Stimulated activated CD8-positive, alpha-beta memory T cell treated with anti-CD3 and anti-CD28 coated beads, Interleukin-4, amount 100 ng/mL, for 1 hour (primary cell): Measurements from ENCODE around the gene FLNA.
"Not testable (repeated sequence)": the region's sequence is repeated elsewhere in the genome, so short reads cannot be mapped to it uniquely, and the experiment has no call there.

Experiments used
- DNase-seq, 2 donors: peaks; one replicate each; pipeline ENCODE4 v3.0.0-alpha.2; 2020; ENCODE audit warnings: low read depth in 2 of 2, low spot score in 1 of 2

FLNA gene

DNA sequence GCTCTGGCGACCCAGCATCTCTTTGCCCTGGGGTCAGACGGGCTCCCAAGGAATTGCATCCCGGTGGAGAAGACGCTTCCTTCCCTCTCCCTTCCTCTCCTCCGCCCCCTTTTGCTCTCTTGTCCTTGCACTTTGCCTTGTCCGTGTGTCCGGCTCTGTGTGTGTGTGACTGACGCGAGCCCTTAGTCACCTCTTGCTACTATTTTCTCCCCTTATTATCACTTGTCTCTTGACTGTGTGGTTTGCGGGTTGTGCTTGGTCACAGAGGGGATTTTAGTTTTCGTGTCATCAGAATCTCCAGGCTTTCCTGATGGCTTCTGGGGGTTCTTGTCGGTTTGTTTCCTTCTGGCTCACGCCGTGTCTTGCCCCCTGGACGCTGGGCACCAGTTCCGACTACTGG lies 31.4 kb downstream of the FLNA start:
- not testable (repeated sequence) for DNase-seq

DNA sequence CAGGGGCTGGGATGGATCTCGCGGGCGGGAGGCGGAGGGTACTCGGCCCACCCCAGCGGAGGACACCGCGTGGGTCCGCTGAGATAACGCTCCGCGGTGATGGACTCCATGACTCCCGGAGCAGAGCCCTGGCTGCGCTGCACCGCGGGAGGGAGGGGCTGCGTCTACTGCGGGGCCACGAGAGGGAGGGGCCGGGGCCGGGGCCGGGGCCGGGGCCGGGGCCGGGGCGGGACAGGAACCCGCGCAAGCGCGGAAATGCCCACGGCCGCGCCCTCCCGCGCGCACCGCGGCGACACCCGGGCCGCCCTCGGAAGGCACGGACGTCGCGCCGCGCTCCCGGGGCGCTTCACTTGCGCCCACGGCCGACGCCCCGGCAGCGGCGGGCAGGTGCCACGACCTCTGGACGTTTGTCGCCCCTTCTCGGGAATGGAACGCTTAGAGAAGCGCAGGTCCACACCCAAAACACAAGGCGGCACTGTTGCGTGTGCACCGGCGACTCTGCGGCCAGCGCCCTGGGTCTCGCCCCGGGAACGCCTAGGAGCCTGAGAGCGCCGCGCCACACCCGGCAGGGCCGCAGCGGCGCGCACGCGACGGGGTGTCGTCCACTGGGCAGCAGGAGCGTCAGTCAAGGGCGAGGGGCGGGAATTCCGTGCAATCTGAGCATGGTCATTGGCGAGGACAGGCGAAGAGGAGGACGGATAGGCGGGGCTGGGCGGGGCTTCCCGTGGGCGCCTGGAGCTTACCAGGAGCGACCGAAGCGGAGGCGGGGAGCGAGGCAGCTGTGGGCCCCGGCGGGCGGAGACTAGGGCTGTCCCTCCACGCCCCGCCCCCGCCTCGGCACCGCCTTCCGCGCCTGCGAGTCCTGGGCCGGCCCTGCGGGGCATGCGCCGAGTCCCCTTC lies 32.8 kb downstream of the FLNA start:
- DNase-seq = not testable (repeated sequence)

DNA sequence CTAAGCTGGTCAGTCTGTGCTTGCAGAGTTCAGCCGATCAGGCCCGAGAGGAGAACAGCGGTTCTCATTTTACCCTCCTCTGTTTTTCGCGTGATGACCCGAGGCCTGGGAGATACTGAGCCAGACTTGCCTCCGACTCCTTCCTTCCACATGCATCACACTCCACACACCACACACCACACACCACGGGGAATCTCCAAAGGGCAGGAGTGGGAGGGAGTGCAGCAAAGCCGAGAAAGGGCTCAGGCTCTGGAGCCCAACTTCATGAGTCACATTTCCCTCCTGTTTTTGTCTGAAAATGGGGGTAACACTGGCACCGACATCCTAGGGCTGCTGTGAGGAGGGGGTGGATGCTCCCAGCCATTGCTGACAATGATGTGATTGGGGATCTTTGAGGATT lies 39.9 kb downstream of the FLNA start:
- DNase-seq = no peak

GRCh38 chrX:154333837-154334271 lies 40.6 kb downstream of the FLNA start:
- DNase-seq = no peak

DNA sequence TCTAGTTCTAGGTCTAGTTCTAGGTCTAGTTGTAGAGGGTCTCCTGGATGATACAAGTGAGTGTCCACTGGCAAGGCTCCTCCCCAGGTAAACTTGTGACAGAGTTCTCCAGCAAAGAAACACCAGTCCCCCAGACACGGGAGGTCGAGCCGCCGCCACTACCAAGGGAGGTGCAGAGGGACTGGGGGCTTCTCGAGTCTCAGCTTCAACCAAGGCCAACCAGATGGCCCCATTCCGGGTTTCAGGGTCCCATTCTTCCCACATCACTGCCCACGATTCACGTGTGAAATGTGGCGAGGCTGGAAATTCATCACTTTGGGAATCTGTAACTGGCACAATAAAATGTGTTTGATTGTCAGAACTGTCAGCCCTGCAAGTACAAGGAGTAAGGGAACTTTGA lies 41.3 kb downstream of the FLNA start:
- no peak for DNase-seq

DNA sequence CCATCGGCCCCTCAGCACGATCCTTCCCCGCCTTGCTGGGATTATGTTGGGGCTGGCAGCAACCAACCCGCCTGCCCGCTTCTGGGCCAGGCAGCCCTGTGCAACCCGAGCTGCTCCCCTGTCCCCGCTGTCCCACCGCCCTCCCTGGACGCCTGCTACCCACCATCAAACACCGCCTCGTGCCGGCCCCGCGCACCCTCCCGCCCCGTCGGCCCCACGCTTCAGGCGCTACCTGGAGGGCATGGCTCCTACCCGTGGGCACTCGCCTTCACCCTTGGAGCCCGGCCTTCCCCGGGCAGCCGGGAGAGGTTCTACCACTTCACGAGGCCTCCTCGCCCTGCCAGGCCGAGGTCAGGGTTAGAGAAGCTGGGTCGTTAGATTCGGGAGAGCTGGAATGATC lies 41.9 kb downstream of the FLNA start:
- DNase-seq = no peak

- DNase-seq = no peak
These were observed 45.1 kb downstream of the FLNA start for GRCh38 chrX:154329294-154329693.

- DNase-seq = no peak
These were observed 45.8 kb downstream of the FLNA start for GRCh38 chrX:154328646-154329045.

DNA sequence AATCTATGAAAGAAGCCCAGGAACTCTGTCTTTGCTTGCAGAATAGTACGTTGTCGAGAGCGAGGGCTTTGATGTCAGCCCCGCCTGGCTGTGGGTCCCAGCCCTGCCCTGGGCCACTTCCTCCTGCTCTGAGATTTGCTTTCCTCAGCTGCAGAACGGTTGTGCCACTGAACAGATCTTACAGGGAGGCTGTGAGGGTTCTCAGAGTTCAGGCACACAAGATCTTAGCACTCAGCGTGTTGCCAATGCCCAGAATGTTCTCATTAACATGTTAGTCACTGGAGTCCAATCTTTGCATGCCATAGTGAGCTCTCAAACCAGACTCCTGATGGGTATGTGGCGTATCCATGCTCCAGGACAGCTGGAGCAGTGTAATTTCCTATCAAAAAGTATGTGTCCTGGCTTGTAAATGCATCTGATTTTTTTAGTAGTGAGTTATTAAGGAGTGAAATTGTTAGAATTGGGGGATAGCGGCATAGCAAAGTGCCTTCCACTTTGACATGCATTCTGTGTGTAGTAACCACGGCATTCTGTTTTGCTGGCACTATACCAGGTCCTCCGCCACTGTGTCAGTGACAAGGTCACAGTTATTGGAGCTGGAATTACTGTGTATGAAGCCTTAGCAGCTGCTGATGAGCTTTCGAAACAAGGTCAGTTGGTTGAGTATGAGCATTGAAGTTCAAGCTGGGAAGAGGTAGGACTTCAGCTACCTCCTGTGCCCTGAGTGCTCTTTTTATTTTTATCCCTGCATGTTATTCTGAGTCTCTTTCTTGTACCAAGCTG lies 47.2 kb downstream of the FLNA start:
- no peak for DNase-seq

- no peak for DNase-seq
These were observed 48.9 kb downstream of the FLNA start for GRCh38 chrX:154325541-154325940.

GRCh38 chrX:154323537-154323936 lies 50.9 kb downstream of the FLNA start:
- no peak for DNase-seq

DNA sequence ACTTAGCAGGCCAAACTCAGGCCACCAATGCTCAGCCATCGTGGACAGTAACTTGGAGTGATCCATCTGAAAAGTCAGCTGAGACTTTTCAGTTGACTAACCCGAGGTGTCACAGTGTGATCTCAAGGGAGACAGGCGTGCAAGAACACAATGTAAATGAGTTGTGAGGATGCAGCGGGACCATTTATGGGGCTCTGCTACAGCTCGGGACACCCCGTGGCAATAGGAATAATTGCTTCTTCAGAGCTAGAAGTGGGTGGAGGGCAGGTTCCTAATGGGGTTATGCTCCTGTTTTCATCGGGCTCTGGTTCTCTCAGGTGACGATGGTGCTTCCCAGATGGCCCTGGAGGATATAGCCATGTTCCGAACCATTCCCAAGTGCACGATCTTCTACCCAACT lies 51.5 kb downstream of the FLNA start:
- DNase-seq = no peak

DNA sequence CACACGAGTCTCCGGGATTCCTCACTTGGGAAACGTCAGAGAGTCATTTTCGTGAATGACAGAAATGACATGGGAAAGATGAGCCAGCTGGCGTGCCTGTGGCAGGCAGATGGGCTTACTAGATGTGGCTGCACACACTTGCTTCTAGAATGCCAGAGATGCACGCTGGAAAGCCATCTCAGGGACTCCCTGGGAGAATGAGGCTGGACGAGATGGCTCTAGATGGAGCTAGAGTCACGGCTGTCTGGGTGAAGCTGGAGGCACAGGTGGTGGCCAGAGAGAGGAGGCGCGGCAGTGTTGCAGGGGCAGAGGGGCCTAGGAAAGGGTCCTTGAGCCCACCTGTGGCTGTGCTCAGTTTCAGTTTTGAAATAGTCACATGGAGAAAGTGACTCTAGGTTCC lies 52.8 kb downstream of the FLNA start:
- no peak for DNase-seq

GRCh38 chrX:154321152-154321551 lies 53.3 kb downstream of the FLNA start:
- DNase-seq = no peak

DNA sequence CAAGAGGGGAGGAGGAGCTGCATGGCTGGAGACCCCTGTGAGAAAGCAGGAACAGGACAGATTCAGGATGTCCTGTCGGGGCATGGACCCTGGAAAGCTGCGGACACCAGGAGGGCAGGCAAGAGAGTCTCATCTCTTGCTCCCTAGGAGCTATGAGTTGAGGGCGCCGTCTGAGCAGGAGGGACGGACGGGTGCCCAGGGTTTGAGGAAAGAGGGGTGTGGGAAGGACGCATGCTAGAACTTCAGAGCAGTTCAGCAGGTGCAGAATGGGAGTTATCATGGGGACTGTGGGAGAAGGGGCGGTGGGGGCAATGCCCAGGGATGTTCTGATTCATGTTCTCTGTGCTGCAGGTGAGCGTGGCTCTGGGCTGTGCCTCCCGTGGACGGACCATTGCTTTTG lies 54.0 kb downstream of the FLNA start:
- no peak for DNase-seq

DNA sequence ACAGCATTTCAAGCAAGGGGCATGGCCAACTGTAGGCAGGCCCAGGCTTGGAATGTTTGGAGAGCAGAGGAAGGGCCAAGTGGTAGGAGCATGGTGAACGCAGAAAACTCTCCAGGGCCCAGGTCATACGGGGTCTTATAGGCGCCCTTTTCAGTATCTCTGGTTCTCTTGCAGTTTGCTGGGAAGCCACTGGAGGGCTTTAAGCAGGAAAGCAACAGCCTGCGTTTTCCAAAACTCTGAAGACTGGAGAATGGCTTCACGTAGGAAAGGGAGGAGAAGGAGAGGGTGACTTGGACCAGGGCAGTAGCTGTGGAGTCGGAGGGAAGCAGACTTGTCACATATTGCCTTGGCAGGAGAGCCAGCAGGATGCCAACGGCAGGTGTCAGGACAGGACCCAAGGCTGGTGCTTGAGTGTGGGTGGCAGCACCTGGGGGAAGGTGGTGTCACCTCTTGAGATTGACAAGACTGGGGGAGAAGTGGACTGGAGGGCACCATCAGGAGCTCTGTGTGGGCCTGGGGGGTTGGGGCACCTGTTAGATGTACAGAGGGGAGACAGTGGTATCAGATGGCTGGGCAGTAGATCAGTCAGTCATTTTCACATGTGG lies 56.9 kb downstream of the FLNA start:
- DNase-seq = no peak

DNA sequence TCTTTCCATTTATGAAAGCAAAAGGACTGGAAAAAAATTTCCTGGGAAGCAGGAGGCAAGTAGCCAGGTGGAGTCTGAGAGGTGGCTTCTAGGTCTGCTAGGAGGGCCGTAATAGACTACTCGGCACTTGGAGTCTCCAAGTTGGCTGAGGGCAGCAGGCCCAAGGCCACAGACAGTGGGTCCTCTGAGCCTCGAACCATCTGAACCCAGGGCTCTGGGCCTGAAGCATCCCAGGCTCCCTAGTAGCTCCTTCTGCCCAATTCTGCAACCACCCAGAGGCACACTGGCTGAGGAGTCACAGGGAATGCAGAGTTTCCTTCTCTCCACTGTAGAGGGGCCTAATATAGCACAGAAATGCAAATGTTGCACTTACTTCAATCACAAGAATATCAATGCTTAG lies 59.0 kb downstream of the FLNA start:
- no peak for DNase-seq

DNA sequence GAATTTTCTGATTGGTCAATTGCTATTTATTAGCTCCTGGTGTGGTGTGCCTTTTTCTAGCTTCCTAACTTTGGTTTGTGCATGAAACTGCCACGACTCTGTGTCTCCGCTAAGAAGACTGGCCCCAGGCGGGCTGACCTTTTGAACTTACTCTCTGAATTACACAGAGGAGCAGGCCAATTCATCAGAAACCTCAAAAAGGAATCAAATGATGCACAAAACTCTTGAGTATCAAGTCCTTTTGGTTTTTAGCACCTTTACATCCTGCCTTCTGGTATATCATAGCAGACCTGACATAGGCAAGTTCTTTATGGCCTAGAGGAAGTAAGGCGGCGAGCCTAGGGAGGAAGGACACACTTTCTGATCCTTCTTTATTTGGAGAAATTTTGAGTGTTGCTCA lies 61.3 kb downstream of the FLNA start:
- DNase-seq = no peak

GRCh38 chrX:154312116-154312515 lies 62.3 kb downstream of the FLNA start:
- no peak for DNase-seq

DNA sequence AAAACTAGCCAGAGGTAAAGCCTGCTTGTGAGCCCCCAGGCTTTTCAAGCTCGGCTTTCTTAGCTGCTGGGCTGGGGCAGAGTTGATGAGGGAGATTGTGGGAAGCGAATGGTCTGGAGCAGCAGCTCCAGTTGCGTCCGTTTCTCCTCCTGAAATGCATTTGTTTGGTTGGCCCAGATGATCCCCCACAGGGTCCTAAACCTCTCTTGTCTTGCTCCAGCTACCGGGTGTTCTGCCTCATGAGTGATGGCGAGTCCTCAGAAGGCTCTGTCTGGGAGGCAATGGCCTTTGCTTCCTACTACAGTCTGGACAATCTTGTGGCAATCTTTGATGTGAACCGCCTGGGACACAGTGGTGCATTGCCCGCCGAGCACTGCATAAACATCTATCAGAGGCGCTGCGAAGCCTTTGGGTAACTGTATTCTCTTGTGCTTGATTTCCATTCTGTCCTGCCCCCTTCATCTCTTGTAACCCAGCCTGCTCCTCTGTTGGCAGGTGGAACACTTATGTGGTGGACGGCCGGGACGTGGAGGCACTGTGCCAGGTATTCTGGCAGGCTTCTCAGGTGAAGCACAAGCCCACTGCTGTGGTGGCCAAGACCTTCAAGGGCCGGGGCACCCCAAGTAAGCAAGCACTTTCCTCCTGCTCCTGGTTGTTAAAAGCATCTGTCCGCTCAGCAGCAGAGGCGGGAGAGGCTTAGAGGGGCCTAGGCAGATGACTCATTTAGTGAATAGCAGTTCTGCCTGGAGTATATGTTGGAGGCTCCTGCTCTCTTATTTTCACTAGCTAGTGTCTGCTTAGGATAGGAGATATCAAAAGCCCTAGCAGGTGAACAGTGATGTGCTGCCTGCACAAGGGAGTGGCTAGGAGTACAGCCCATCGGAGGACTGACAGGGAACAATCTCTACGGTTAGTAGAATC lies 63.6 kb downstream of the FLNA start:
- DNase-seq = no peak
